ENCODE results near the gene SH3BP1.
A peak's percentile ranks its signal among the peaks of the same experiment; 100 is the strongest.

SH3BP1 gene

GRCh38 chr22:37659066-37659896 lies 19.8 kb downstream of the SH3BP1 start:
- H3K36me3 ChIP-seq (ENCODE audit: control insufficient read depth, insufficient read depth, low read length) = no peaks in the 10 kb centered on the region
- no peaks in the 10 kb centered on the region for H3K27me3 ChIP-seq (ENCODE audit: control insufficient read depth, insufficient read depth, low read length)
- peak overlapping the region; percentile 61 for H3K27ac ChIP-seq (ENCODE audit: low read depth, low read length)
- H3K4me3 ChIP-seq (ENCODE audit: low read length) = peak overlapping the region; percentile 90
- peak overlapping the region; percentile 82 for H3K9ac ChIP-seq (ENCODE audit: low read length)
- peaks cover 30% of the 10 kb centered on the region for H3K4me1 ChIP-seq (ENCODE audit: control insufficient read depth, insufficient read depth, low read length)

- Histone ChIP-seq H3K27me3 (ENCODE audit: control insufficient read depth, insufficient read depth, low read length) (no peaks in the 10 kb centered on the region), H3K4me3 (ENCODE audit: low read length) (peak overlapping the region; percentile 90), H3K27ac (ENCODE audit: low read depth, low read length) (peak overlapping the region; percentile 61), H3K9ac (ENCODE audit: low read length) (peak overlapping the region; percentile 82), H3K36me3 (ENCODE audit: control insufficient read depth, insufficient read depth, low read length) (no peaks in the 10 kb centered on the region), H3K4me1 (ENCODE audit: control insufficient read depth, insufficient read depth, low read length) (peaks cover 32% of the 10 kb centered on the region)
Measured at GRCh38 chr22:37659897-37660708, 20.6 kb downstream of the SH3BP1 start.

GRCh38 chr22:37660709-37661045 lies 21.2 kb downstream of the SH3BP1 start:
- H3K4me3 ChIP-seq (ENCODE audit: low read length) = peak overlapping the region; percentile 30
- H3K9ac ChIP-seq (ENCODE audit: low read length) = no peak overlapping the region
- H3K27ac ChIP-seq (ENCODE audit: low read depth, low read length) = peak overlapping the region; percentile 88
- no peaks in the 10 kb centered on the region for H3K36me3 ChIP-seq (ENCODE audit: control insufficient read depth, insufficient read depth, low read length)
- H3K4me1 ChIP-seq (ENCODE audit: control insufficient read depth, insufficient read depth, low read length) = peaks cover 32% of the 10 kb centered on the region
- no peaks in the 10 kb centered on the region for H3K27me3 ChIP-seq (ENCODE audit: control insufficient read depth, insufficient read depth, low read length)

- Histone ChIP-seq H3K27ac (ENCODE audit: low read depth, low read length) (peak overlapping the region; percentile 88), H3K4me3 (ENCODE audit: low read length) (peak overlapping the region; percentile 40), H3K36me3 (ENCODE audit: control insufficient read depth, insufficient read depth, low read length) (peaks cover 3% of the 10 kb centered on the region), H3K9ac (ENCODE audit: low read length) (no peak overlapping the region), H3K4me1 (ENCODE audit: control insufficient read depth, insufficient read depth, low read length) (peaks cover 32% of the 10 kb centered on the region), H3K27me3 (ENCODE audit: control insufficient read depth, insufficient read depth, low read length) (no peaks in the 10 kb centered on the region)
Measured at GRCh38 chr22:37661160-37661924, 21.9 kb downstream of the SH3BP1 start.

GRCh38 chr22:37662039-37662438 lies 22.6 kb downstream of the SH3BP1 start:
- Histone ChIP-seq H3K27me3 (ENCODE audit: control insufficient read depth, insufficient read depth, low read length) (no peaks in the 10 kb centered on the region), H3K4me3 (ENCODE audit: low read length) (no peak overlapping the region), H3K27ac (ENCODE audit: low read depth, low read length) (peak overlapping the region; percentile 55), H3K4me1 (ENCODE audit: control insufficient read depth, insufficient read depth, low read length) (peaks cover 32% of the 10 kb centered on the region), H3K36me3 (ENCODE audit: control insufficient read depth, insufficient read depth, low read length) (peaks cover 3% of the 10 kb centered on the region), H3K9ac (ENCODE audit: low read length) (no peak overlapping the region)

GRCh38 chr22:37663521-37664140 lies 24.2 kb downstream of the SH3BP1 start:
- H3K4me3 ChIP-seq (ENCODE audit: low read length) = no peak overlapping the region
- H3K27ac ChIP-seq (ENCODE audit: low read depth, low read length) = peak overlapping the region; percentile 75
- peaks cover 28% of the 10 kb centered on the region for H3K4me1 ChIP-seq (ENCODE audit: control insufficient read depth, insufficient read depth, low read length)
- H3K27me3 ChIP-seq (ENCODE audit: control insufficient read depth, insufficient read depth, low read length) = no peaks in the 10 kb centered on the region
- peak overlapping the region; percentile 10 for H3K9ac ChIP-seq (ENCODE audit: low read length)
- H3K36me3 ChIP-seq (ENCODE audit: control insufficient read depth, insufficient read depth, low read length) = peaks cover 3% of the 10 kb centered on the region

- Histone ChIP-seq H3K27ac (ENCODE audit: low read depth, low read length) (no peak overlapping the region), H3K36me3 (ENCODE audit: control insufficient read depth, insufficient read depth, low read length) (peaks cover 3% of the 10 kb centered on the region), H3K4me1 (ENCODE audit: control insufficient read depth, insufficient read depth, low read length) (peaks cover 26% of the 10 kb centered on the region), H3K9ac (ENCODE audit: low read length) (no peak overlapping the region), H3K27me3 (ENCODE audit: control insufficient read depth, insufficient read depth, low read length) (no peaks in the 10 kb centered on the region), H3K4me3 (ENCODE audit: low read length) (no peak overlapping the region)
Measured at GRCh38 chr22:37664249-37665101, 25.0 kb downstream of the SH3BP1 start.

- H3K9ac ChIP-seq (ENCODE audit: low read length) = no peak overlapping the region
- H3K4me3 ChIP-seq (ENCODE audit: low read length) = no peak overlapping the region
- no peak overlapping the region for H3K27ac ChIP-seq (ENCODE audit: low read depth, low read length)
- no peaks in the 10 kb centered on the region for H3K27me3 ChIP-seq (ENCODE audit: control insufficient read depth, insufficient read depth, low read length)
- H3K36me3 ChIP-seq (ENCODE audit: control insufficient read depth, insufficient read depth, low read length) = peaks cover 3% of the 10 kb centered on the region
- peaks cover 19% of the 10 kb centered on the region for H3K4me1 ChIP-seq (ENCODE audit: control insufficient read depth, insufficient read depth, low read length)
Measured at GRCh38 chr22:37665487-37665886, 26.0 kb downstream of the SH3BP1 start.

GRCh38 chr22:37669586-37669985 lies 30.1 kb downstream of the SH3BP1 start:
- H3K4me1 ChIP-seq (ENCODE audit: control insufficient read depth, insufficient read depth, low read length) = peaks cover 14% of the 10 kb centered on the region
- no peak overlapping the region for H3K9ac ChIP-seq (ENCODE audit: low read length)
- H3K27me3 ChIP-seq (ENCODE audit: control insufficient read depth, insufficient read depth, low read length) = no peaks in the 10 kb centered on the region
- no peak overlapping the region for H3K4me3 ChIP-seq (ENCODE audit: low read length)
- H3K36me3 ChIP-seq (ENCODE audit: control insufficient read depth, insufficient read depth, low read length) = peaks cover 3% of the 10 kb centered on the region
- H3K27ac ChIP-seq (ENCODE audit: low read depth, low read length) = peak overlapping the region; percentile 70

- H3K9ac ChIP-seq (ENCODE audit: low read length) = no peak overlapping the region
- H3K27me3 ChIP-seq (ENCODE audit: control insufficient read depth, insufficient read depth, low read length) = no peaks in the 10 kb centered on the region
- H3K36me3 ChIP-seq (ENCODE audit: control insufficient read depth, insufficient read depth, low read length) = no peaks in the 10 kb centered on the region
- no peak overlapping the region for H3K27ac ChIP-seq (ENCODE audit: low read depth, low read length)
- H3K4me1 ChIP-seq (ENCODE audit: control insufficient read depth, insufficient read depth, low read length) = peaks cover 12% of the 10 kb centered on the region
- no peak overlapping the region for H3K4me3 ChIP-seq (ENCODE audit: low read length)
Measured at GRCh38 chr22:37672206-37672919, 32.9 kb downstream of the SH3BP1 start.

- Histone ChIP-seq H3K27me3 (ENCODE audit: control insufficient read depth, insufficient read depth, low read length) (no peaks in the 10 kb centered on the region), H3K36me3 (ENCODE audit: control insufficient read depth, insufficient read depth, low read length) (no peaks in the 10 kb centered on the region), H3K27ac (ENCODE audit: low read depth, low read length) (peak overlapping the region; percentile 67), H3K9ac (ENCODE audit: low read length) (no peak overlapping the region), H3K4me1 (ENCODE audit: control insufficient read depth, insufficient read depth, low read length) (peaks cover 14% of the 10 kb centered on the region), H3K4me3 (ENCODE audit: low read length) (no peak overlapping the region)
Measured at GRCh38 chr22:37672920-37673455, 33.5 kb downstream of the SH3BP1 start.

Data from rectal smooth muscle tissue (tissue), 1 donor.